CD14-positive monocyte (primary cell): ENCODE data around the gene BCOR. TPM values are rescaled to one million over a fixed set of nuclear protein-coding genes. Genes with fewer than 3 reads are reported as not detected.

Experiments used
- DNase-seq, 3 donors: peaks; one replicate each; pipeline ENCODE4 v3.0.0-alpha.2; 2011 to 2022
- H2AFZ ChIP-seq: 2 replicates; pipeline ENCODE4 v1.6.0; 2012; ENCODE audit warnings: mild to moderate bottlenecking, low read depth, low read length, inconsistent platforms; ENCODE audit not compliant: insufficient read depth, poor library complexity, severe bottlenecking
- H3K27ac ChIP-seq, 2 donors: 1 replicate in 1 of 2; 2 replicates in 1 of 2; pipeline ENCODE4 v1.5.1; 2012 to 2013; ENCODE audit warnings: low read length in 2 of 2, control low read depth in 1 of 2, inconsistent platforms in 1 of 2, low read depth in 1 of 2, mild to moderate bottlenecking in 1 of 2
- H3K27me3 ChIP-seq, 2 donors: one replicate each; pipeline versions ENCODE4 v1.6.0 to v1.6.1; 2011 to 2013; ENCODE audit warnings: low read length in 2 of 2; ENCODE audit not compliant: control insufficient read depth in 2 of 2, insufficient read depth in 2 of 2
- H3K36me3 ChIP-seq, 2 donors: replicated peaks in 1 of 2; 1 replicate in 1 of 2; 2 replicates in 1 of 2; pipeline versions ENCODE4 v1.5.1 to v1.6.1; 2012 to 2013; ENCODE audit warnings: low read length in 2 of 2, control low read depth in 1 of 2, inconsistent platforms in 1 of 2, mild to moderate bottlenecking in 1 of 2; ENCODE audit not compliant: insufficient read depth in 2 of 2, control insufficient read depth in 1 of 2
- H3K4me1 ChIP-seq, 2 donors: 1 replicate in 1 of 2; 2 replicates in 1 of 2; pipeline versions ENCODE4 v1.5.1 to v1.6.1; 2012 to 2013; ENCODE audit warnings: low read length in 2 of 2, control low read depth in 1 of 2, inconsistent platforms in 1 of 2, mild to moderate bottlenecking in 1 of 2, moderate library complexity in 1 of 2; ENCODE audit not compliant: insufficient read depth in 2 of 2, control insufficient read depth in 1 of 2
- H3K4me2 ChIP-seq: replicated peaks from 2 replicates; pipeline ENCODE3; 2012; ENCODE audit warnings: low read length, moderate library complexity, mild to moderate bottlenecking; ENCODE audit not compliant: poor library complexity, severe bottlenecking; ENCODE audit errors: extremely low read depth
- H3K4me3 ChIP-seq, 3 experiments: fragments of 200-600 bp in 1 of 3; sonication (generic) in 1 of 3; replicated peaks in 1 of 3; 1 replicate in 2 of 3; 2 replicates in 1 of 3; pipeline ENCODE4 v1.5.1; 2011 to 2013; ENCODE audit warnings: low read length in 3 of 3, mild to moderate bottlenecking in 3 of 3, control low read depth in 2 of 3, low read depth in 2 of 3, inconsistent platforms in 1 of 3, moderate library complexity in 1 of 3
- H3K79me2 ChIP-seq: 2 replicates; pipeline ENCODE4 v1.6.0; 2012; ENCODE audit warnings: mild to moderate bottlenecking, control low read depth, inconsistent platforms, low read length, moderate library complexity; ENCODE audit not compliant: insufficient read depth
- H3K9ac ChIP-seq: 2 replicates; pipeline ENCODE4 v1.6.0; 2017; ENCODE audit warnings: low read length, mild to moderate bottlenecking; ENCODE audit not compliant: insufficient read depth, poor library complexity, severe bottlenecking
- H3K9me3 ChIP-seq, 2 donors: replicated peaks in 1 of 2; 1 replicate in 1 of 2; 2 replicates in 1 of 2; pipeline versions ENCODE4 v1.5.1 to v1.6.1; 2012 to 2013; ENCODE audit warnings: low read length in 2 of 2, control low read depth in 1 of 2; ENCODE audit not compliant: control insufficient read depth in 1 of 2, insufficient read depth in 1 of 2
- H4K20me1 ChIP-seq: 2 replicates; pipeline ENCODE4 v1.6.0; 2012; ENCODE audit warnings: mild to moderate bottlenecking, low read length, control low read depth, moderate library complexity; ENCODE audit not compliant: insufficient read depth
- H3K27ac Mint-ChIP-seq, 7 donors: one replicate each; pipeline ENCODE4 v1.8.0; 2020; ENCODE audit warnings: mild to moderate bottlenecking in 7 of 7, mixed read lengths in 7 of 7, moderate library complexity in 6 of 7, inconsistent platforms in 2 of 7
- H3K27me3 Mint-ChIP-seq, 3 donors: one replicate each; pipeline ENCODE4 v1.8.0; 2021 to 2022; ENCODE audit warnings: low read depth in 3 of 3, mild to moderate bottlenecking in 3 of 3, mixed read lengths in 3 of 3, moderate library complexity in 3 of 3, inconsistent platforms in 1 of 3
- H3K36me3 Mint-ChIP-seq, 2 donors: one replicate each; pipeline ENCODE4 v1.8.0; 2020; ENCODE audit warnings: mixed read lengths in 2 of 2, inconsistent platforms in 1 of 2, mild to moderate bottlenecking in 1 of 2
- H3K4me1 Mint-ChIP-seq: one replicate; pipeline ENCODE4 v1.8.0; 2020; ENCODE audit warnings: mild to moderate bottlenecking, mixed read lengths
- H3K4me3 Mint-ChIP-seq, 2 donors: one replicate each; pipeline ENCODE4 v1.8.0; 2020; ENCODE audit warnings: mild to moderate bottlenecking in 2 of 2, mixed read lengths in 2 of 2, moderate library complexity in 1 of 2
- H3K9me3 Mint-ChIP-seq, 7 donors: one replicate each; pipeline ENCODE4 v1.8.0; 2020 to 2022; ENCODE audit warnings: mixed read lengths in 7 of 7, mild to moderate bottlenecking in 6 of 7, moderate library complexity in 6 of 7, inconsistent platforms in 2 of 7
- CTCF ChIP-seq: fragments of 200-600 bp; IDR thresholded peaks from one replicate; pipeline ENCODE4 v1.8.0; 2022; ENCODE audit warnings: antibody characterized with exemption, mild to moderate bottlenecking
- WGBS: methylation state at CpG from one replicate; pipeline ENCODE4 v1.1.5; 2013; ENCODE audit warnings: missing lambda C conversion rate; ENCODE audit not compliant: insufficient coverage; 5-methylcytosine and 5-hydroxymethylcytosine counted together
- intact Hi-C, 2 donors: fragments of 100-400 bp; cut with micrococcal nuclease; formaldehyde crosslinking; loops; one replicate each; pipeline versions ENCODE4 v1.15.0 to v1.15.1; 2023
- polyA plus RNA-seq, 3 donors: library from polyadenylated mRNA; depleted of rRNA in 1 of 3; unstranded in 2 of 3; stranded (reverse) in 1 of 3; fragments of 300-500 nt in 2 of 3; fragments of >200 nt in 1 of 3; fragmentation: Illumina TruSeq in 2 of 3; gene quantifications; 1 replicate in 2 of 3; 2 replicates in 1 of 3; pipeline ENCODE4 v1.2.3, GENCODE V29; 2012 to 2021

Gene BCOR
- polyA plus RNA-seq, 3 donors, result 1.1 to 8.2 (median 2.6) TPM

GRCh38 chrX:40015693-40016092 is 82.1 kb downstream of the BCOR start:
- DNase-seq, result no peak
- no peaks in the 10 kb centered on the region for H4K20me1 ChIP-seq
- no peak overlapping the region for H3K4me3 ChIP-seq
- H3K4me2 ChIP-seq, result no peak overlapping the region
- peaks cover 11 to 20% of the 10 kb centered on the region in 2 donors for H3K9me3 ChIP-seq
- TF ChIP-seq CTCF, result no peak
- H3K9ac ChIP-seq, result no peak overlapping the region
- H2AFZ ChIP-seq, result no peak overlapping the region
- WGBS, result no CpG with 5 or more reads among the region's 4 CpGs
- intact Hi-C loops, result loop anchor here in 1 of 2 donors (10.0 kb wide), 2 partner anchors 69 to 159 kb away; no protein-coding TSS in a partner anchor
- Mint-ChIP-seq H3K36me3 (peaks cover 3% of the 10 kb centered on the region in 2 donors), H3K4me3 (no peak overlapping the region), H3K27me3 (peaks cover 21 to 48% (median 24%) of the 10 kb centered on the region in 3 donors), H3K4me1 (peaks cover 20% of the 10 kb centered on the region), H3K9me3 (peaks cover 0 to 44% (median 28%) of the 10 kb centered on the region in 7 donors), H3K27ac (no peak overlapping the region)
- peaks cover 28 to 32% of the 10 kb centered on the region in 2 donors for H3K4me1 ChIP-seq
- no peaks in the 10 kb centered on the region for H3K36me3 ChIP-seq
- H3K27me3 ChIP-seq, result peaks cover 17 to 21% of the 10 kb centered on the region in 2 donors
- no peaks in the 10 kb centered on the region for H3K79me2 ChIP-seq
- no peak overlapping the region for H3K27ac ChIP-seq

- under 1% methylated on average over 22 of the region's 76 CpGs for WGBS
- Mint-ChIP-seq H3K4me1 (peaks cover 39% of the 10 kb centered on the region), H3K27ac (peak overlapping the region in 2 of 7 donors; percentile 57 to 61), H3K9me3 (peaks cover 0 to 44% (median 29%) of the 10 kb centered on the region in 7 donors), H3K36me3 (peaks cover 3% of the 10 kb centered on the region in 2 donors), H3K27me3 (peaks cover 38 to 68% (median 46%) of the 10 kb centered on the region in 3 donors), H3K4me3 (peak overlapping the region; percentile 83 to 90)
- Histone ChIP-seq H2AFZ (peak overlapping the region; percentile 74), H3K4me1 (peaks cover 49 to 54% of the 10 kb centered on the region in 2 donors), H4K20me1 (no peaks in the 10 kb centered on the region), H3K36me3 (no peaks in the 10 kb centered on the region), H3K27me3 (peaks cover 18 to 42% of the 10 kb centered on the region in 2 donors), H3K27ac (peak overlapping the region in 1 of 2 donors; percentile 48), H3K4me3 (peak overlapping the region; percentile 59 to 78 (median 64)), H3K4me2 (peak overlapping the region; percentile 89), H3K9me3 (peaks cover 11 to 34% of the 10 kb centered on the region in 2 donors), H3K79me2 (no peaks in the 10 kb centered on the region), H3K9ac (peak overlapping the region; percentile 54)
- intact Hi-C loops, result loop anchor here (5.0 to 10.0 kb wide), 4 partner anchors 71 to 161 kb away; partner anchors contain the start of gene BCOR (in 1 of the 2)
- TF ChIP-seq CTCF, result no peak
- DNase-seq, result peak; percentile 30 to 39 (median 32)
Measured at GRCh38 chrX:40013266-40014195, 84.2 kb downstream of the BCOR start.
